Panc1 (cell line): Measurements from ENCODE around the gene BPNT1. TPM values are rescaled to one million over a fixed set of nuclear protein-coding genes. Genes with fewer than 3 reads are reported as not detected.

Source experiments
- ATAC-seq: fragments of 200-7000 bp; cut with Tn5 transposase; 2 replicates; pipeline ENCODE4 v1.9.1; 2020; ENCODE audit warnings: mild to moderate bottlenecking, moderate library complexity
- BruUV-seq: library from RNA; stranded (reverse); fragments of 400-500 nt; replicated peaks from 2 replicates; lab custom pipeline; 2021; lab: Mats Ljungman, UMichigan
- CTCF ChIA-PET: fragments of 300-600 bp; sonication (Branson Sonifier 250); formaldehyde crosslinking; loops from one replicate; lab custom pipeline; 2022; ENCODE audit warnings: antibody characterized with exemption; lab: Charles Lee
- POLR2A ChIA-PET: fragments of 300-600 bp; sonication (Branson Sonifier 250); formaldehyde crosslinking; loops from one replicate; lab custom pipeline; 2022; ENCODE audit warnings: antibody characterized with exemption; lab: Charles Lee
- DNase-seq: peaks from one replicate; pipeline ENCODE4 v3.0.0-alpha.2; 2010; ENCODE audit warnings: low read depth, low spot score
- H3K27ac ChIP-seq: 2 replicates; pipeline ENCODE4 v1.5.1; 2011; ENCODE audit warnings: mild to moderate bottlenecking, low read length, inconsistent platforms
- H3K27me3 ChIP-seq: fragments of 200-500 bp; sonication (Bioruptor generic); 2 replicates; pipeline ENCODE4 v1.6.0; 2014; ENCODE audit warnings: low read length, inconsistent platforms; ENCODE audit not compliant: control insufficient read depth, insufficient read depth
- H3K36me3 ChIP-seq: fragments of 200-500 bp; sonication (Bioruptor generic); 2 replicates; pipeline ENCODE4 v1.5.1; 2014; ENCODE audit warnings: inconsistent platforms, mild to moderate bottlenecking, low read length, moderate library complexity; ENCODE audit not compliant: control insufficient read depth, insufficient read depth
- H3K4me1 ChIP-seq: 2 replicates; pipeline ENCODE4 v1.5.1; 2011; ENCODE audit warnings: inconsistent platforms, mild to moderate bottlenecking, low read length, moderate library complexity; ENCODE audit not compliant: control insufficient read depth, insufficient read depth
- H3K4me3 ChIP-seq, 2 experiments: 2 replicates each; pipeline ENCODE4 v1.5.1; 2011 to 2012; ENCODE audit warnings: low read depth in 2 of 2, low read length in 2 of 2, mild to moderate bottlenecking in 2 of 2, inconsistent platforms in 1 of 2, moderate library complexity in 1 of 2
- H3K9me3 ChIP-seq: fragments of 200-500 bp; sonication (Bioruptor generic); 2 replicates; pipeline ENCODE4 v1.5.1; 2014; ENCODE audit warnings: low read depth, mild to moderate bottlenecking, inconsistent platforms, low read length, moderate library complexity; ENCODE audit not compliant: control insufficient read depth, insufficient read depth
- CTCF ChIP-seq: fragments of 450-650 bp; IDR thresholded peaks from 2 replicates; pipeline ENCODE4 v1.5.1; 2017; ENCODE audit warnings: mild to moderate bottlenecking
- POLR2AphosphoS5 ChIP-seq: IDR thresholded peaks from 2 replicates; pipeline ENCODE4 v1.6.1; 2012; ENCODE audit warnings: mild to moderate bottlenecking, low read depth, low read length, moderate library complexity
- REST ChIP-seq, 2 experiments: IDR thresholded peaks; 2 replicates each; pipeline ENCODE4 v1.6.1; 2011 to 2012; ENCODE audit warnings: low read depth in 2 of 2, control low read depth in 1 of 2, low read length in 1 of 2, mild to moderate bottlenecking in 1 of 2, moderate library complexity in 1 of 2; ENCODE audit not compliant: insufficient read depth in 1 of 2
- SIN3A ChIP-seq: IDR thresholded peaks from 2 replicates; pipeline ENCODE4 v1.6.1; 2012; ENCODE audit warnings: low read depth, mild to moderate bottlenecking, low read length, moderate library complexity, borderline replicate concordance; ENCODE audit not compliant: insufficient read depth
- TCF7L2 ChIP-seq: IDR thresholded peaks from 2 replicates; pipeline ENCODE4 v1.6.1; 2011; ENCODE audit warnings: mild to moderate bottlenecking, low read depth, low read length, inconsistent platforms
- in situ Hi-C: cut with HindIII; loops from 2 replicates; pipeline ENCODE4 v1.10.0; 2016; ENCODE audit warnings: low sequenced_read_pairs, low pct_unique_long_range_greater_than_20kb
- intact Hi-C: fragments of 100-400 bp; cut with micrococcal nuclease; formaldehyde crosslinking; loops from one replicate; pipeline ENCODE4 v1.10.0; 2022; ENCODE audit not compliant: unreplicated experiment
- total RNA-seq: library from RNA; stranded (reverse); gene quantifications from one replicate; pipeline ENCODE4 v1.2.1, GENCODE V29; 2021; ENCODE audit not compliant: unreplicated experiment

BPNT1 gene
- total RNA-seq, 1 experiment from 2014 or later: 20.8 TPM

GRCh38 chr1:220077887-220078286, 11.7 kb downstream of the BPNT1 start:
- intact Hi-C loops: no loop called here
- Histone ChIP-seq H3K9me3 (no peaks in the 10 kb centered on the region), H3K27ac (no peak overlapping the region), H3K36me3 (no peaks in the 10 kb centered on the region; the same call in 1 of the 2 replicates), H3K27me3 (no peaks in the 10 kb centered on the region), H3K4me3 (no peak overlapping the region), H3K4me1 (no peaks in the 10 kb centered on the region)
- DNase-seq (no peak), ATAC-seq (no peak)
- ChIA-PET POLR2A (no interaction called here), CTCF (interaction anchor here (0.7 kb wide), 1 partner anchor 655 kb away, joined by 6 read pairs; no protein-coding TSS in a partner anchor)
- in situ Hi-C loops: no loop called here
- BruUV-seq: no TSS peak
- TF ChIP-seq TCF7L2 (no peak), REST (IDR thresholded peaks at IDR 0.05; ENCODE audit: insufficient read depth in 1 of 2, low read depth in 2 of 2, low read length in 1 of 2) (no peak), POLR2AphosphoS5 (no peak), SIN3A (no peak), CTCF (no peak)

- no peaks in the 10 kb centered on the region for H3K9me3 ChIP-seq
- ATAC-seq (no peak), DNase-seq (no peak)
- H3K27ac ChIP-seq: no peak overlapping the region
- H3K27me3 ChIP-seq: no peaks in the 10 kb centered on the region
- H3K4me3 ChIP-seq: no peak overlapping the region
- in situ Hi-C loops: no loop called here
- POLR2A ChIA-PET: no interaction called here
- TF ChIP-seq REST (IDR thresholded peaks at IDR 0.05; ENCODE audit: insufficient read depth in 1 of 2, low read depth in 2 of 2, low read length in 1 of 2) (no peak), TCF7L2 (no peak), CTCF (no peak), SIN3A (no peak), POLR2AphosphoS5 (no peak)
- no peaks in the 10 kb centered on the region for H3K4me1 ChIP-seq
- BruUV-seq: no TSS peak
- no peaks in the 10 kb centered on the region; the same call in 1 of the 2 replicates for H3K36me3 ChIP-seq
- CTCF ChIA-PET: interaction anchor here (0.7 kb wide), 1 partner anchor 656 kb away, joined by 6 read pairs; no protein-coding TSS in a partner anchor
- intact Hi-C loops: no loop called here
These were observed 12.5 kb downstream of the BPNT1 start for GRCh38 chr1:220076861-220077762.
